T-helper 1 cell treated with Interleukin-12 subunit alpha and Interleukin-12 subunit beta and Interleukin-4 antibody, amounts not matched to agents 30 ng/mL and 1 ng/mL, for 36 hours (primary cell): Measurements from ENCODE around the gene COMMD1. TPM values are rescaled to one million over a fixed set of nuclear protein-coding genes. Genes with fewer than 3 reads are reported as not detected.
"Not testable (repeated sequence)": the region's sequence is repeated elsewhere in the genome, so short reads cannot be mapped to it uniquely, and the experiment has no call there.

Source experiments
- intact Hi-C: fragments of 100-400 bp; cut with micrococcal nuclease; formaldehyde crosslinking; loops from one replicate; pipeline ENCODE4 v1.15.1; 2024
- total RNA-seq: library from RNA; stranded (reverse); gene quantifications from 2 replicates; pipeline ENCODE4 v1.2.3, GENCODE V29; 2022

Gene COMMD1
- total RNA-seq, 1 donor from 2014 or later = 27.3 TPM

- intact Hi-C loops = no loop called here
Observed at GRCh38 chr2:62136956-62137830, 231.7 kb downstream of the COMMD1 start.

DNA sequence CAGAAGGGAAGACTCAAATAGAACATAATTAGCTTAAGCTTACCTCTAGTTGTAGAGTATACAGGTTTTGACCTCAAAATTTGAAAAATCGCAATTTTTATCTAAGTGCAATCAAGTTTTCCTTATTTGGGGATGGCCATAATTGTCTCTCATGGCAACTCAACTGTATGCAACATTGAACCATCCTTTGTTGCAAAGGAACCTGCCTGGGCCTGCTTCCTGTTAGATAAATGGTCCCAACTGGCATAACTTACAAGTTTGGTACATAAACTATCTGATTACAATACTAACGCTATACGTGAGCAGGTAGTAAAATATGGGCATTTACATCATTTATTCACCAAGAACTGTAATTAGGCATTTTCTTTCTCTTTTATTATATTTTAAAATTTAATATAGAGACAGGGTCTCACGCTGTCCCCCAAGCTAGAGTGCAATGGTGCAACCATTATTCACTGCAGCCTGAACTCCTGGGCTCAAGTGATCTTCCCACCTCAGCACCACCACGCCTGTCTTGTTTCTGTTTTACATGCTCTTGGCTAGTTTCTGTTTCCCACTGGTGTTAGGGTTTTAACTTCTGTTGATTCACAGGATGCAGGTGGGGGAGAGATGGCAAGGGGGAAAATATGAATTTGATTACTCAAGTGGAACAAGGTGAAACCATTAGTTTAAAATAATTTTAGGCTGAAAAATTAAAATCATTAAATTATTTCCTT, 235.1 kb downstream of the COMMD1 start:
- intact Hi-C loops = no loop called here

DNA sequence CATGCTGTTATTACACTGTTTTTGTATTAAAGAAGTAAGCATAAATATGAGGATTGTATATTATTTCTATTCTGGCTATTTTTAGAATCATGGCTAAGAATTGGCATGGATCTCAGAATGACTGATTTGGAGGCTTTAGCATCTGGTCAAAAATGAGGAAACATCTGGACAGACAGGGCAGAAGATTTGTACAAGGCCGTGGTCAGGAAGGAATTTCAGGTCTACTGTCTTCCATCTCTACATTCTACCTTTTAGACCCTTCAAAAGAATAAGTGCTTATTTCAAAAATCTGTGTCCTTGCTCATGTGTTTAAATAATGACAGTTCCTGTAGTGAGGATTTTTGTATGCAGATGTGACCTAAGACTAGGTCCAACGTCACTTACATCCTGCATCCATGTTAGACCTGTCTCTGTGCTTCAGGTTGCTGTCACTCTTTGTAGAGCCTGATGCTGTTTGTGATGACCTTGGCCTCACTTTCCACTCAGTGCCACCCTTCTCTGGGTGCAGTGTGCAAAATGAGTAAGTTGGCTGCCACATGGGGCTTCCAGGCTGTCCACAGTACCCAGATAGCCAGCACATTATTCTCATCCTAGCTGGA, 235.8 kb downstream of the COMMD1 start:
- intact Hi-C loops = no loop called here

- intact Hi-C loops = no loop called here
Observed at GRCh38 chr2:62142054-62142453, 236.6 kb downstream of the COMMD1 start.

DNA sequence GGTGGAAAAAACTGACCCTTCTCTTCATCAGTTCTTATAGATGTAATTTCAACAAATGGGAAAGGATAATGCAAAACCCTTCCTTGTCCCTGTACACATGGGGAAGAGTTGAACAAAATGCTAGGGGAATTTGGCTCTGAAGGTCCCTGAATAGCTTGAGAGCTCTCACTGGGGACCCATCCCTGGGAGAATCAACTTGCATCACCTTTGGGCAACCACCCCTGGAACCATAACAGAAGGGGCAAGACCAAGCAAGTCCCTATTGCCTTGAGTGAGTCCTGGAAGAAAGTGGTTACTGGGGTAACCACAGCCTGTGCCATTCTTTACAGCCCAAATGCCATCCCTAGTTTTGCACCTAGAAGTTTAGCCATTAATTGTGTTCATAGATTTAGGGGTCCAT, 238.2 kb downstream of the COMMD1 start:
- intact Hi-C loops = no loop called here

GRCh38 chr2:62144689-62145477, 239.4 kb downstream of the COMMD1 start:
- intact Hi-C loops = no loop called here

DNA sequence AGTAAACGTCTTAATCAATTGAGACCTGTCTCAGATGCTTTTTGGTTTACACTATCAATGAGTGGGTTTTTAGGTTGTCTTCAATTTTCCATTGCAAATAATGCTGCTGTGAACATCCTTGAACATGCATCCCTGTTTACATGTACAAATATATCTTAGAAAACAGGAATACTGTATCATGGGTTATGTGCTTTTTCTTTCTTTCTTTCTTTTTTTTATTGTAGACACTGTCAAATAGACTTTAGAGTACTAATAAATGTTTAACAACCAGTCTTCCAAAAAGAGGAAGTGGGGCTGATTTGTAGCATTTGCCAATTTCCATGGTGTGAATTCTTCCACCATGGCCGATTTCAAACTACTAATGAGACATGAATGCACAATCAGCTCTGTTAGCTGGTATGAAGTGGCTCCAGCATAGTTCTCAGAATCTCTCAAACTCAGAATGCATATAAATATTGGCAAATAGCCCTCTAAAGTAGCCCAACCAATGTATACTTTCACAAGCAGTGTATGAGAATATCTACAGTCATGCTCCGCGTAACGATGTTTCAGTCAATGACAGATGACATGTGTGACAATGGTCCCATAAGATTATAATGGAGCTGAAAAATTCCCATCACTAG, 240.1 kb downstream of the COMMD1 start:
- intact Hi-C loops = no loop called here

GRCh38 chr2:62146790-62147189, 241.3 kb downstream of the COMMD1 start:
- intact Hi-C loops = not testable (repeated sequence)

GRCh38 chr2:62147610-62148301, 242.3 kb downstream of the COMMD1 start:
- intact Hi-C loops = no loop called here

- intact Hi-C loops = no loop called here
Observed at GRCh38 chr2:62149708-62150107, 244.2 kb downstream of the COMMD1 start.

GRCh38 chr2:62150597-62151305, 245.3 kb downstream of the COMMD1 start:
- intact Hi-C loops = no loop called here

GRCh38 chr2:62151306-62151638, 245.8 kb downstream of the COMMD1 start:
- intact Hi-C loops = no loop called here

DNA sequence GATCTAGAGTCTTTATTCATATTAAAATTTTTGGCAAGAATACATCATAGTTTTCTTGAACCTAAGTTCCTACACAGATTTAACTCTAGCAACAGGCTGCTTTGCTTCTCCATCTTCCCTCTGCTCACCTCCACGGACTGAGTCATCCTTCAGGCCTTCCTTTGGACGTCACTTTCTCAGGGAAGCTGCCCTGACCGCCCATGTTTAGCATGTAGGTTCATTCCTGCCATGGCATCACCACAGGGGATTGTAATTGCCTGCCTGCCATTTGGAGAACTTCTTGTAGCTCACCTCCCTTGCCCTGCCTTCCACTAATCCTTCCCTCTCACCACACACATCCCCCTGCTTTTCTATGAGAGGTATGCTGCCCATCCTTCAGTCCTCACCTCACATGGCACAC, 246.5 kb downstream of the COMMD1 start:
- intact Hi-C loops = no loop called here

DNA sequence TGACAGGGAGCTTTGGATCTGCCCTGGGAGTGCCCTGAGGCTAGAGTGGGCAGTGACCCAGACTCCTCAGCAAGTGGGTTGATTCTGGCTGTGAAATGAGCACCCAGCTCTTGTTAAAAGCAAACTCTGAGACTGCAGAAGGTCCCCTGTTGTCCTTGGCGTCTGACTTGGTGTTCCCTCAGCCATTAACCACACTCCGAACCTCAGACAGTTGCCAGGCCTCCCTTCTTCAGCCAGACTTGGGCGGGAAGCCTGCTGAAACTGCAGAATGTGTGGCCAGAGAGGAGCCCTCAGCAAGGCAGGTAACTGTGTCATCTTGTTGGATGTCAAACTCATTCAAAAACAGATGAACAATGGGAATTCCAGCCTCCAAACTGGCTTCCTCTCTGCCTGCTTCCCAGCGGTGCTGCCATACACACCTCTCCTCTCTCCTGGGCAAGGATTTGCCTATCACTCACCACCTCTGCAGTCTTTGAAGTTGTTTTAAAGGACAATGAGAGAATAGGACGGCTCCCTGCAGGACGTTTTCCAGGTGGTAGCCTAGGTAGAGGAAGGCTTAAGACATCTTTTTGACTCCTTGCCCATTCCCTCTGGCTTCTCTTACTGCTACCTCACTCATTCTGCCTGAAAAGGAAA, 251.5 kb downstream of the COMMD1 start:
- intact Hi-C loops = no loop called here

DNA sequence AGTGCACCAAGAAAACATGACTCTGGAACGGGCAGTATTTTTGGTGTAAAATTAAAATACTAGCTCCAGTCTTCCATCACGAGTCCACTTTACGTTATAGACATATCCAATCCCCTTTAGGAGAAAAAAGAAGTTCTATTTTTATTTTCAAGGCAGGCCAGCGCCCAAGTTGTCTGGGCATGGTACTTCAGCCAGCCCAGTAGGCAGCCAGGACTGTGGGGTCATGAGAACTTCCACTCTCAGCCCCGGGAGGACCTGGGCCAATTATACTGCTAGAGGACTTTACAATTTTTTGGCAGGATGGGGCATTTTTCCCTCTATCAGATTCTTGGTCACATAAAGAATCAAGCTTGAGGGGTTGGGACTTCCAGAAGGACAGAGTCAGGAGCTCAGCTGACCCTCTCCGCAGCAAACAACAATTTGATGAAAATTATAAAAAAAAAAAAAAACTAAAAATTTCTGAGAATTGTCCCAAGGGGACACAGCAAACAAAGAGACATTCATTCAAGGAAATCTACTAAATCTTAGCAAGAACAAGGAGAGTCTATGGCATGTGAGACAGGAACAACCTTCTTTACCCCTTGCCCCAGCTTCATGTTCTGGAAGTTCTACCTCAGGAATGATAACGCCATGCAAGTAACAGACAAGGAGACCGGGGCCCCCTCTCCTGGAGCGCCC, 253.1 kb downstream of the COMMD1 start:
- intact Hi-C loops = no loop called here

- intact Hi-C loops = loop anchor here (10.0 kb wide), 1 partner anchor 254 kb away; no protein-coding TSS in a partner anchor
Observed at GRCh38 chr2:62160691-62161090, 255.2 kb downstream of the COMMD1 start.

DNA sequence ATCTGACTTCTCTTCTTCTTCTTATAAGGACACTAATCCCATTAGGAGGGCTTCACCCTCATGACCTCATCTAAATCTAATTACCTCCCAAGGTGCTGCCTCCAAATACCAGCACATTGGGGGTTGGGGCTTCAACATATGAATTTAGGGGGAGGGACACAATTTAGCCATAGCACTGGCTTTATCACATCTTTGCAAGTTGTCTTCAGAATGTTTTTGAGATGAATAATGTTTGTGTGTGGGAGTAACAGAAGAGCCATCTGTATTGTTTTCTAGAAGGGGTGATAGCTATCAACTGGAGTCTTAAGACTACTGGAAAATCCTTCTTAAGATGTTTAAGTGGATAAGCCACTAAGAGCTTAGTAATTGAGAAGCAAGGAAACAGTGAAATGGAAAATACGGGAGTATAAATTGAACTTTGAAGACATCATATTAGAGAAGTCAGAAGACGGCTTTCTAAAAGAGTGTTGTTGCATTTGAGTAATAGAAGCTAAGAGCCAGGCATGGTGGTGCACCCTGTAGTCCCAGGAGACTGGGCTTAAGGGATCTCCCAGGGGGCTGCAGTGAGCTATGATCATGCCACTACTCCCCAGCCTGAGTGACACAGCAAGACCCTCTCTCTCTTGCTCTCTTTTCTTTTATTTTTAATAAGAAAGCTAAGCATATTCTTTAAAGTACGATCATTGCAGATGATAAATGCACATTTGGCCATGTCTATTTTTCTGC, 257.8 kb downstream of the COMMD1 start:
- intact Hi-C loops = loop anchor here (10.0 kb wide), 1 partner anchor 252 kb away; no protein-coding TSS in a partner anchor

- intact Hi-C loops = loop anchor here (10.0 kb wide), 1 partner anchor 251 kb away; no protein-coding TSS in a partner anchor
Observed at GRCh38 chr2:62163834-62164233, 258.4 kb downstream of the COMMD1 start.
